SU-DHL-6 (cell line): ENCODE data around the gene BCAS1.

ENCODE experiments used
- H2AFZ ChIP-seq: fragments of 200-600 bp; sonication (generic); 2 replicates; pipeline ENCODE4 v1.6.1; 2014; ENCODE audit warnings: low read depth, mild to moderate bottlenecking, moderate library complexity, mixed read lengths, antibody characterized with exemption, low read length; ENCODE audit not compliant: severe bottlenecking
- H3F3A ChIP-seq: fragments of 200-600 bp; shearing (Covaris generic); 2 replicates; pipeline ENCODE4 v1.6.0; 2016; ENCODE audit warnings: antibody characterized with exemption, mild to moderate bottlenecking; ENCODE audit not compliant: insufficient read depth
- H3K27ac ChIP-seq: fragments of 200-600 bp; sonication (generic); 2 replicates; pipeline ENCODE4 v1.5.1; 2016; ENCODE audit warnings: low read depth, mild to moderate bottlenecking, low read length, moderate library complexity, mixed read lengths
- H3K27me3 ChIP-seq: fragments of 200-600 bp; sonication (generic), shearing (Covaris generic); 2 replicates; pipeline ENCODE4 v1.6.0; 2014; ENCODE audit warnings: mild to moderate bottlenecking, low read length
- H3K36me3 ChIP-seq: fragments of 200-600 bp; sonication (generic); 2 replicates; pipeline ENCODE4 v1.6.1; 2014; ENCODE audit warnings: mild to moderate bottlenecking, low read length, mixed read lengths
- H3K4me2 ChIP-seq: fragments of 300-600, 200-600 bp; shearing (Covaris generic), sonication (generic); 2 replicates; pipeline ENCODE4 v1.6.0; 2014; ENCODE audit warnings: low read length, low read depth, mild to moderate bottlenecking; ENCODE audit not compliant: poor library complexity, severe bottlenecking
- H3K4me3 ChIP-seq: fragments of 200-600 bp; sonication (generic); 2 replicates; pipeline ENCODE4 v1.5.1; 2014; ENCODE audit warnings: antibody characterized with exemption, low read length, mild to moderate bottlenecking, mixed read lengths; ENCODE audit not compliant: insufficient read depth, poor library complexity, severe bottlenecking
- H3K79me2 ChIP-seq: fragments of 200-600 bp; sonication (generic); 2 replicates; pipeline ENCODE4 v1.6.1; 2014; ENCODE audit warnings: mild to moderate bottlenecking, low read length, moderate library complexity; ENCODE audit not compliant: insufficient read depth
- H3K9ac ChIP-seq: fragments of 200-600 bp; sonication (generic); 2 replicates; pipeline ENCODE4 v1.7.0; 2014; ENCODE audit warnings: mild to moderate bottlenecking, low read length
- H3K9me2 ChIP-seq: fragments of 200-600 bp; sonication (generic); replicated peaks from 2 replicates; pipeline ENCODE4 v1.6.1; 2014; ENCODE audit warnings: low read length; ENCODE audit not compliant: insufficient read depth
- H3K9me3 ChIP-seq: fragments of 200-600 bp; sonication (generic); 2 replicates; pipeline ENCODE4 v1.6.1; 2014; ENCODE audit warnings: low read length, mixed read lengths; ENCODE audit not compliant: insufficient read depth
- H4K20me1 ChIP-seq: fragments of 200-600 bp; sonication (generic); 2 replicates; pipeline ENCODE4 v1.6.1; 2014; ENCODE audit warnings: low read depth, mild to moderate bottlenecking, antibody characterized with exemption, low read length, moderate library complexity, mixed read lengths
- EZH2phosphoT487 ChIP-seq: fragments of 200-600 bp; sonication (generic), shearing (Covaris generic); conservative IDR thresholded peaks from 2 replicates; pipeline ENCODE4 v1.6.1; 2018; ENCODE audit warnings: mild to moderate bottlenecking, antibody characterized with exemption, low read length, moderate library complexity, mixed read lengths
- TF ChIP-seq, protein P1 (sequence below): fragments of 200-600 bp; sonication (generic); IDR thresholded peaks from one replicate; pipeline ENCODE4 v1.5.1; 2017; ENCODE audit warnings: antibody characterized with exemption, mild to moderate bottlenecking, low read length, moderate library complexity; ENCODE audit not compliant: insufficient read depth, poor library complexity, severe bottlenecking

BCAS1 gene

GRCh38 chr20:54056762-54057639, 13.4 kb downstream of the BCAS1 start:
- Histone ChIP-seq H3K36me3 (no peaks in the 10 kb centered on the region), H3K4me3 (no peak overlapping the region), H3F3A (no peaks in the 10 kb centered on the region), H2AFZ (no peak overlapping the region), H3K79me2 (no peaks in the 10 kb centered on the region), H3K27ac (no peak overlapping the region), H4K20me1 (no peaks in the 10 kb centered on the region), H3K9me3 (no peaks in the 10 kb centered on the region), H3K27me3 (no peaks in the 10 kb centered on the region), H3K9me2 (no peaks in the 10 kb centered on the region), H3K9ac (no peak overlapping the region), H3K4me2 (no peak overlapping the region)
- TF ChIP-seq, protein P1, sequence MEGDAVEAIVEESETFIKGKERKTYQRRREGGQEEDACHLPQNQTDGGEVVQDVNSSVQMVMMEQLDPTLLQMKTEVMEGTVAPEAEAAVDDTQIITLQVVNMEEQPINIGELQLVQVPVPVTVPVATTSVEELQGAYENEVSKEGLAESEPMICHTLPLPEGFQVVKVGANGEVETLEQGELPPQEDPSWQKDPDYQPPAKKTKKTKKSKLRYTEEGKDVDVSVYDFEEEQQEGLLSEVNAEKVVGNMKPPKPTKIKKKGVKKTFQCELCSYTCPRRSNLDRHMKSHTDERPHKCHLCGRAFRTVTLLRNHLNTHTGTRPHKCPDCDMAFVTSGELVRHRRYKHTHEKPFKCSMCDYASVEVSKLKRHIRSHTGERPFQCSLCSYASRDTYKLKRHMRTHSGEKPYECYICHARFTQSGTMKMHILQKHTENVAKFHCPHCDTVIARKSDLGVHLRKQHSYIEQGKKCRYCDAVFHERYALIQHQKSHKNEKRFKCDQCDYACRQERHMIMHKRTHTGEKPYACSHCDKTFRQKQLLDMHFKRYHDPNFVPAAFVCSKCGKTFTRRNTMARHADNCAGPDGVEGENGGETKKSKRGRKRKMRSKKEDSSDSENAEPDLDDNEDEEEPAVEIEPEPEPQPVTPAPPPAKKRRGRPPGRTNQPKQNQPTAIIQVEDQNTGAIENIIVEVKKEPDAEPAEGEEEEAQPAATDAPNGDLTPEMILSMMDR: no peak
- TF ChIP-seq EZH2phosphoT487: no peak

DNA sequence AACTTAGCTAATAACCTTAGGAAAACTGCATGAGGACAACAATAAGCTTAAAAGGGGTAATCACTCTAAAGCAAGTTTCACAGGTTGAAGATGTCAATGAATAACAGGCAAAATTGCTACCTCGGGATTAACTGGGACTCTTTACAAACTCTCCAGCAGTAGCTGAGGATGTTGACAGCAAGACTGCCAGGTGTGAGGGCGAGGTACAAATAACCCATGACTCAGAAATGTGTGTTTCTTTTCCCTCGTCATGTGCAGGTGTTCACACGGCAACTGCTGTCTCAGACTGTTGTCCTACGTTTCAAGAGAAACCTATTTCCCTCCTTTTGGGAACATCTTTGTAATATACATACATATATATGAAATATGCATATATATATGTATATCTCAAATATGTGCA, 15.9 kb downstream of the BCAS1 start:
- Histone ChIP-seq H3K79me2 (no peaks in the 10 kb centered on the region), H2AFZ (no peak overlapping the region), H3K27ac (no peak overlapping the region), H3F3A (no peaks in the 10 kb centered on the region), H3K4me3 (no peak overlapping the region), H4K20me1 (no peaks in the 10 kb centered on the region), H3K9me3 (no peaks in the 10 kb centered on the region), H3K9ac (no peak overlapping the region), H3K36me3 (no peaks in the 10 kb centered on the region), H3K9me2 (no peaks in the 10 kb centered on the region), H3K4me2 (no peak overlapping the region), H3K27me3 (no peaks in the 10 kb centered on the region)
- TF ChIP-seq, protein P1: no peak
- TF ChIP-seq EZH2phosphoT487: no peak

DNA sequence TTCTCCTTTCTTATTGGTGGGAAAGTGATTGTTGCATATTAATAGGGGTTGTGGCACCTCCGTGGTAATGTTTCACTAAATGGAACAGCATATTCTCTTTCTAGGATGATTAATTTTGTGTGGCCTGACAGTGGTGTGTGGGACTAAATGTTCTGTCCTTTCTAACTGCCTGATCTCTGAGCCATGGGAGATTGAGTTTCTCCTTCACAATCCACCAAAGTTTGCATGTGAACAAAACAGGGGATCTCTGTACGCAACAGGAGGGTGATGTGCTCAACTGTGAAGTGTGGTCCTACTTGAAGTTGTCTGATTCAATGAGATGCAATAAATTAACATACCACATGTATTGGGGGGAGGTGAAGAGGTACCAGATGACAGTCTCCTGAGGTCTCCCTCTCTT, 19.3 kb downstream of the BCAS1 start:
- no peaks in the 10 kb centered on the region for H3K79me2 ChIP-seq
- no peaks in the 10 kb centered on the region for H3K36me3 ChIP-seq
- H3K27me3 ChIP-seq: no peaks in the 10 kb centered on the region
- H3K4me2 ChIP-seq: no peak overlapping the region
- H3K9me3 ChIP-seq: no peaks in the 10 kb centered on the region
- no peaks in the 10 kb centered on the region for H3F3A ChIP-seq
- no peak overlapping the region for H3K4me3 ChIP-seq
- no peaks in the 10 kb centered on the region for H3K9me2 ChIP-seq
- H4K20me1 ChIP-seq: no peaks in the 10 kb centered on the region
- no peak overlapping the region for H3K9ac ChIP-seq
- TF ChIP-seq EZH2phosphoT487: no peak
- TF ChIP-seq, protein P1: no peak
- no peak overlapping the region for H3K27ac ChIP-seq
- H2AFZ ChIP-seq: no peak overlapping the region
